ENCODE measurements around the gene FBLN7.
"Not testable (repeated sequence)": the region's sequence is repeated elsewhere in the genome, so short reads cannot be mapped to it uniquely, and the experiment has no call there.

- not testable (repeated sequence) for TF ChIP-seq POLR2A, CTCF (IDR thresholded peaks at IDR 0.05)
Measured at GRCh38 chr2:112139661-112140204, 1.5 kb downstream of the FBLN7 start.

Data from right lobe of liver (tissue), 4 donors.